Fibroblast of the aortic adventitia (primary cell): ENCODE results near the gene FHL3. TPM values are rescaled to one million over a fixed set of nuclear protein-coding genes. Genes with fewer than 3 reads are reported as not detected.

ENCODE experiments used
- DNase-seq: peaks from one replicate; pipeline ENCODE4 v3.0.0-alpha.2; 2010; ENCODE audit warnings: low read depth
- H3K4me3 ChIP-seq: 2 replicates; pipeline ENCODE4 v1.5.1; 2011; ENCODE audit warnings: low read depth, mild to moderate bottlenecking, control low read depth, low read length, moderate library complexity
- total RNA-seq: library from RNA; depleted of rRNA; stranded (reverse); fragments of >200 nt; gene quantifications from 2 replicates; pipeline ENCODE4 v1.2.3, GENCODE V29; 2012; ENCODE audit warnings: low replicate concordance
- TF ChIP-seq, protein P1 (sequence below): IDR thresholded peaks from 2 replicates; pipeline ENCODE4 v1.5.1; 2011; ENCODE audit warnings: mild to moderate bottlenecking, low read length, control low read depth, inconsistent platforms; ENCODE audit not compliant: insufficient read depth

Gene FHL3, protein sequence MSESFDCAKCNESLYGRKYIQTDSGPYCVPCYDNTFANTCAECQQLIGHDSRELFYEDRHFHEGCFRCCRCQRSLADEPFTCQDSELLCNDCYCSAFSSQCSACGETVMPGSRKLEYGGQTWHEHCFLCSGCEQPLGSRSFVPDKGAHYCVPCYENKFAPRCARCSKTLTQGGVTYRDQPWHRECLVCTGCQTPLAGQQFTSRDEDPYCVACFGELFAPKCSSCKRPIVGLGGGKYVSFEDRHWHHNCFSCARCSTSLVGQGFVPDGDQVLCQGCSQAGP
- 6.1 and 15.6 TPM in 2 replicates for total RNA-seq

DNA sequence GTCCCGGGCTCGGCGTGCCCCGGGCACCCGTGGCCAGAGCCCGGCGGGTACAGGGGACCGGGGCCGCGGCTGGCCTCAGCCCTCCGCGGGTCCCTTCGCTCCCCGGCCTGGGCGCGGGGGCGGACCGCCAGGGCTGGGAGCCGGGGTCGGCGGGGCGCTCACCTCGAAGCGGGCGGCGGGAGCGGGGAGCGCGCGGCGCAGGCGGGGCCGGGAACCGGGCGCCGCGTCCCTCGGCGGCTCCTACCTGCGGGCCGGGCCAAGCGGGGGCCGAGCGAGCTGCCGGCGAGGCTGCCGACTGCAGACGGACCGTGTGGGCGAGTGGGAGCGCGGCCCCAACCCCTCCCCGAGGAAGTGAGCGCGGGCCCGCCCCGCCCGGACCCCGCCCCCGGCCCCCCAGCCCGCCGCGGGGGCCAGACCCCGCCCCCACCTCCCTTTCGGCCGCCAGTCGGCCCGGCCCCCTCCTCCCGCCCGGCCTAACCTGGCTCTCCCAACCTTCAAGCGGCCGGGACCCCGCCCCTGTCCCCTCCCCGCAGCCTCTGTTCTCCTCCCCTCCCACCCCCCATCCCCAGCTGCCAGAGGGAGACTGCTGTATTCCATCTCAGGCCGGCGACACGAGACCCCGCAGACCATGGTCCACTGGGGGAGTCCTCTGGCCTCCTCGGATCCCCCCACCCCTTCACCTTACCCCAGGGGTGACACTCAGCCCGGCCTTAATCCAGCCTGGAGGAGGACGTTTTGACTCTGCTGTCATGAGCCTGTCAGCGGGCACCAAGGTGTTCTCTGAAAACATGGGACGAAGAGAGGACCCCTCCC lies at the start of gene FHL3:
Gene FHL3, minus strand, starts transcription at position 320 of the 813 bp plus-strand sequence. CDS start 6,102 bp downstream, outside the sequence.
- TF ChIP-seq, protein P1, sequence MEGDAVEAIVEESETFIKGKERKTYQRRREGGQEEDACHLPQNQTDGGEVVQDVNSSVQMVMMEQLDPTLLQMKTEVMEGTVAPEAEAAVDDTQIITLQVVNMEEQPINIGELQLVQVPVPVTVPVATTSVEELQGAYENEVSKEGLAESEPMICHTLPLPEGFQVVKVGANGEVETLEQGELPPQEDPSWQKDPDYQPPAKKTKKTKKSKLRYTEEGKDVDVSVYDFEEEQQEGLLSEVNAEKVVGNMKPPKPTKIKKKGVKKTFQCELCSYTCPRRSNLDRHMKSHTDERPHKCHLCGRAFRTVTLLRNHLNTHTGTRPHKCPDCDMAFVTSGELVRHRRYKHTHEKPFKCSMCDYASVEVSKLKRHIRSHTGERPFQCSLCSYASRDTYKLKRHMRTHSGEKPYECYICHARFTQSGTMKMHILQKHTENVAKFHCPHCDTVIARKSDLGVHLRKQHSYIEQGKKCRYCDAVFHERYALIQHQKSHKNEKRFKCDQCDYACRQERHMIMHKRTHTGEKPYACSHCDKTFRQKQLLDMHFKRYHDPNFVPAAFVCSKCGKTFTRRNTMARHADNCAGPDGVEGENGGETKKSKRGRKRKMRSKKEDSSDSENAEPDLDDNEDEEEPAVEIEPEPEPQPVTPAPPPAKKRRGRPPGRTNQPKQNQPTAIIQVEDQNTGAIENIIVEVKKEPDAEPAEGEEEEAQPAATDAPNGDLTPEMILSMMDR: no peak
- peak within 1 kb of the TSS; percentile 88 for H3K4me3 ChIP-seq
- DNase-seq: no peak

DNA sequence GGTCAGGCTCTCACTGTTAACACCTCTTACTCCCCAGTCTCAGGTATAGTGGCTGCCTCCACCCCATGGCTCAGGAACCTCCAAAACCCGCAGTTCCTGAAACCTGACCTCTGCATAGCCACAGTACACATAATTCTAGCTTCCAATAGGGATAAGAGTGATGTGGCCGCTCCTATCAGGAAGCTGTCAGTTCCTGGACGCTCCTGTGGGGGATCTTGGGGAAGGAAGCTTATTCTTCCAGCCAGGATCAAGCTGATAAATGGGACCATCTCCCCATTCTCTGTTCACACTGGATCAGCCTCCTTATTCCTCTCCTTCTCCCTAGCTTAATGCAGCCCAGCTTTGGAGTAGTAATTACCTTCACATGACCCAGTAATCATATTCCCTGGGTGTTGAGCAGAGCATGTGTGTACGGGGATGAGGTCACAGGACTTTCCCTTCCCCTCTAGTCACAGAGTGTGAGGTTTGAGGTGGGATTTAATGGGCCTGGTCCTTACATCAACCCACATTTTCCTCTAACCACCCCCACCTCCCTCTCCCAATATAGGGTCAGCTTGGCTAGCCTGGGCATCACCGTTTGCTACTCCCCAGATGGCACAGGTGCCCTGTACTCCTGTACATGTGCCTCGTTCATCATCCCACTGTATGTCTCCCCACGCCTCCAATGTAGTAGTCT lies 48.2 kb upstream of the FHL3 start:
- DNase-seq: no peak
- TF ChIP-seq, protein P1: no peak

DNA sequence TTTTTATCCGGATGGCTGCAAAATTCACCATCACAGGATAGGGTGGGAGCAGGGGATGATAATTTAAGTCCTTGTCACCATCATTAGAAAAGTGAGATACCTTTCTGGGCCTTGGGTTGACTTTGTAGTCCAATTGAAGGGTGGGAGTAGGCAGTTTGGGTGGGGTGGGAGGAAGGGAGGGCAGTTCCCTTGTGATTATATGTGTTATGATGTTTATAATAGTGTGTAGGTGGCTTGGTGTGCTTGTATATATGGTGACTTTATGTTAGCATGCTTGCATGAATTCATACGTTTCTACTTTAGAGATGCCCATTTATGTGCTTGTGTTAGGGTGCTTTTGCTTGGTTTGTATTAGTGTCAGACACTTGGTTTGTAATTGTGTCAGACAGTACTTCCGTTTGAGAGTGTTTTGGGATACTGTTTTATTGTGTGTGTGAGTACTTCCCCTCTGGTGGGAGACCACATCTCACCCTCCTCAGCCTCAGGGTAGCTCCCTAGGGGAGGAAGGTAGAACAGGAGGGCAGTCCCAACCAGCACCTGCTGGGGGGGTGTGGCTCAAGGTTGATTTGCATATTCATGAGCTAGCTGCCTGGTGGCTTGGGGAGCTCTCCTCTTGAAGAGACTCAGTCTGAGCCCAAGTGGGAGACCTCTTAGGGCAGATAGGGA lies 47.6 kb upstream of the FHL3 start:
- no peak for DNase-seq
- no peak overlapping the region for H3K4me3 ChIP-seq
- TF ChIP-seq, protein P1: no peak

More for the DNA sequence above, 48.2 kb upstream of the FHL3 start:
- no peak overlapping the region for H3K4me3 ChIP-seq

DNA sequence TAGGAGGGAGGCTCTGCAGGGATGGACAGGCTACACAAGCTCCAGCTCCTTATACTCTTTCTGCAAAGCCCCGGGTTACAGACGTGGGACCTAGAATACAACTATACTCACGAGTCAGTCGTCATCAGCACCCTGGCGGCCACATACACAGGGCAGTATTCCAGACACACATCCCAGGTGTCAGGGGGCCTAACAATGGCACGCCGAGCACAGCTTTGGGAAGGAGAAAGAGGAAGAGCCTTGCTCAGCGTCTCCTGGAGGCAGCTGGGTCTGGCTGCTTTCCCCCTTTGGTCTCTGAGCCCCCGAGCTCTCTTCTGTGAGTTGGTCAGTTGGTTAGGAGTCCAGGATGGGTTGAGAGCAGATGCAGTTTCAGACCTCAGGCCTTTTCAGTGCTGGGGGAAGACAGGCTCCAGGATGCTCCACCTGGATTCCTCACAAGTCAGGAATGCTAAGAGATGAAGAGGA lies 45.8 kb upstream of the FHL3 start:
- no peak overlapping the region for H3K4me3 ChIP-seq
- no peak for DNase-seq
- TF ChIP-seq, protein P1: no peak

DNA sequence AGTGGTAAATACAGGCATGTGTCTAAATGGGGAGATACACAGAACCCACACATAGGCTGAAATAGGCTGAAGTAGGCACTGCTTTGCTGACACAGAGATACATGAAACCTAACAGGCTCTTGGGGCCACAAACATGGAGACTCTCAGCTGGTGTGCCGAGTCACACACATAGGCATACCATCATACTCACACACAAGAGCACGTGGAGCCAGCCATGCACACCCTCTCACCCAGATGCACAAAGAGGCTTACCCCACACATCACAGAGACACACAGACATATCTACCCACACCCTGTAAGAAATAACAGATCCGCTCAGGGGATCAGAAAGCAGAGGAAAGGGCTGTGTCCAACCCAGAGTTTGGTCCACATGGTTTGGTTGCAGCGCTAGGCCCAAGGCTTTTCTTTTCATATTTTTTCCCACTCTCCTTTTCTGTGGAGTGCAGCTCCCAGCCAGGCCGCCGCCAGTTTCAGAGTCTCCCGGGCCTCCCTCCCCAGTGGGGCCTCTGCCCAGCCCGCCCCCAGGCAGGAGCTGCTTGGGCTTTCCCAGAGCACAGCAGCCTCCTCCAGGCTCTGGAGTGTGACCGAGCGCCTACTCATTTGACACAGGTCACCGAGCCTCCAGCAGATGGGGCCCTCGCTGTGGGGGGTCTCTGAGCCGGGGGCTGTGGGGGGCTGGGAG lies 45.2 kb upstream of the FHL3 start:
- TF ChIP-seq, protein P1: no peak
- DNase-seq: no peak
- H3K4me3 ChIP-seq: no peak overlapping the region

DNA sequence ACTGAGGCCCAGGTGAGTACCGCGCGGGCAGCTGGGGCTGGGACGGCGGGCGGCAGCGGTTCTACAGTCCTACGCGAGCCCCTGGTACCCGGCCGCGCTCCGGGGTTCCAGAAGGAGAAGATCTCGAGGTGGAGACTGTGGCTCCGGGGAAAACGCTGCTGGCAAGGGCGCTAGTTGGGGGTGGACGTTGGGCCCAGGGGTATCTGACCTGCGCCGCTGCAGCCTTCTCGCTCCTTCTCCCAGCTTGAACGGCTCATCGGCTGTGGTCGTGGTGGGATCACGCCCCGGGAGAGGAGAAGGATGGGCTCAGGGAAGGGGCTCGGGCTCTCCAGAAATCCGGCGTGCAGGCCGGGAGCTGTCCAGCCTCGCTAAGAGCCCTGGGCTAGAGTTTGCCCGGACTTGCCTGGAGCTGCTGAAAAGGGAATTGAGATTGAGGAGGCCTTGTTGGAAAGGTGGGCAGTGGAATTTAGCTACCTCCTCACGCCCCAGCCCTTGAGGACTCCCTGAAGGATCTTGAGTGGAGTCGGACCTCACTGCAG lies 42.4 kb upstream of the FHL3 start:
- peak; percentile 50 for DNase-seq
- TF ChIP-seq, protein P1: no peak
- H3K4me3 ChIP-seq: peak overlapping the region; percentile 66
